DOHH2 (cell line): ENCODE measurements around the gene CARMIL1.

Experiments
- H3F3A ChIP-seq: fragments of 200-600 bp; sonication (generic), shearing (Covaris generic); 2 replicates; pipeline ENCODE4 v1.6.0; 2016; ENCODE audit warnings: antibody characterized with exemption, mild to moderate bottlenecking; ENCODE audit not compliant: control insufficient read depth, insufficient read depth
- H3K27ac ChIP-seq: fragments of 200-600 bp; sonication (generic); 2 replicates; pipeline ENCODE4 v1.5.1; 2014; ENCODE audit warnings: low read depth, mild to moderate bottlenecking, low read length, moderate library complexity
- H3K27me3 ChIP-seq: fragments of 200-600 bp; sonication (generic); 2 replicates; pipeline ENCODE4 v1.6.1; 2014; ENCODE audit warnings: mild to moderate bottlenecking, low read length, mixed read lengths; ENCODE audit not compliant: control insufficient read depth
- H3K36me3 ChIP-seq: fragments of 200-600 bp; sonication (generic); 2 replicates; pipeline ENCODE4 v1.6.1; 2014; ENCODE audit warnings: mild to moderate bottlenecking, low read length, moderate library complexity, mixed read lengths; ENCODE audit not compliant: control insufficient read depth
- H3K4me1 ChIP-seq: fragments of 200-600 bp; sonication (generic); 2 replicates; pipeline ENCODE4 v1.6.1; 2014; ENCODE audit warnings: mild to moderate bottlenecking, low read length, mixed read lengths; ENCODE audit not compliant: control insufficient read depth
- H3K4me2 ChIP-seq: fragments of 200-600 bp; sonication (generic); 2 replicates; pipeline ENCODE4 v1.6.0; 2014; ENCODE audit warnings: mild to moderate bottlenecking, low read length, moderate library complexity
- H3K4me3 ChIP-seq: fragments of 200-600 bp; sonication (generic); 2 replicates; pipeline ENCODE4 v1.5.1; 2014; ENCODE audit warnings: mild to moderate bottlenecking, low read length, mixed read lengths
- H3K79me2 ChIP-seq: fragments of 200-600 bp; sonication (generic); 2 replicates; pipeline ENCODE4 v1.6.1; 2014; ENCODE audit warnings: mild to moderate bottlenecking, low read length, mixed read lengths; ENCODE audit not compliant: control insufficient read depth
- H3K9me2 ChIP-seq: fragments of 200-600 bp; sonication (generic); replicated peaks from 2 replicates; pipeline ENCODE4 v1.6.1; 2014; ENCODE audit warnings: mild to moderate bottlenecking, low read length, mixed read lengths; ENCODE audit not compliant: control insufficient read depth
- H3K9me3 ChIP-seq: fragments of 200-600 bp; sonication (generic); 2 replicates; pipeline ENCODE4 v1.6.1; 2014; ENCODE audit warnings: antibody characterized with exemption, low read length, mixed read lengths; ENCODE audit not compliant: control insufficient read depth, insufficient read depth
- H4K20me1 ChIP-seq: fragments of 200-600 bp; sonication (generic); 2 replicates; pipeline ENCODE4 v1.6.0; 2014; ENCODE audit warnings: low read depth, mild to moderate bottlenecking, antibody characterized with exemption, low read length, moderate library complexity; ENCODE audit not compliant: control insufficient read depth, insufficient read depth
- EZH2phosphoT487 ChIP-seq: fragments of 200-600 bp; sonication (generic); IDR thresholded peaks from 2 replicates; pipeline ENCODE4 v1.6.1; 2017; ENCODE audit warnings: borderline replicate concordance, mild to moderate bottlenecking, antibody characterized with exemption, low read length, moderate library complexity, mixed read lengths
- TF ChIP-seq, protein P1 (sequence below): fragments of 200-600 bp; sonication (generic); IDR thresholded peaks from one replicate; pipeline ENCODE4 v1.5.1; 2014; ENCODE audit warnings: antibody characterized with exemption, mild to moderate bottlenecking, low read depth, low read length; ENCODE audit not compliant: poor library complexity, severe bottlenecking

Gene CARMIL1

DNA sequence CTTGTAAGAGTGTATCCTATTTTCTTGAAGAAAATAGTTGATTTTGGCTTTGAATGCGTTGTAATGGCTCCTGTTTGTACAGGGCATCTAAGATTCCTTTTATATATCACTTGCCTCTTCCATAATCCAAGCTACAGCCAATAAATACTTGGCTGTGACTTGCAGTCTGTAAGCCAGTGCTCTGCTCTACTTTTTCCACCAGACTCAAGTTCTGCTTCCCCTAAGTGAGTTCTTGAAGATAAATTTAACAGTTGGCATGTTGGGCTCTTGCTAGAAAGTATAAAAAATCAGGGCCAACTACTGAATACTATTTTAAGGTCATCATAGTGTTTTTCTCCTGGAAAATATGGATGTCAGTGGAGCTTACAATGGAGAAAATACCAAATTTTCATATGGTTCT, 336.3 kb downstream of the CARMIL1 start:
- H4K20me1 ChIP-seq = no peaks in the 10 kb centered on the region
- no peaks in the 10 kb centered on the region for H3K27me3 ChIP-seq
- H3K4me2 ChIP-seq = no peak overlapping the region
- TF ChIP-seq, protein P1, sequence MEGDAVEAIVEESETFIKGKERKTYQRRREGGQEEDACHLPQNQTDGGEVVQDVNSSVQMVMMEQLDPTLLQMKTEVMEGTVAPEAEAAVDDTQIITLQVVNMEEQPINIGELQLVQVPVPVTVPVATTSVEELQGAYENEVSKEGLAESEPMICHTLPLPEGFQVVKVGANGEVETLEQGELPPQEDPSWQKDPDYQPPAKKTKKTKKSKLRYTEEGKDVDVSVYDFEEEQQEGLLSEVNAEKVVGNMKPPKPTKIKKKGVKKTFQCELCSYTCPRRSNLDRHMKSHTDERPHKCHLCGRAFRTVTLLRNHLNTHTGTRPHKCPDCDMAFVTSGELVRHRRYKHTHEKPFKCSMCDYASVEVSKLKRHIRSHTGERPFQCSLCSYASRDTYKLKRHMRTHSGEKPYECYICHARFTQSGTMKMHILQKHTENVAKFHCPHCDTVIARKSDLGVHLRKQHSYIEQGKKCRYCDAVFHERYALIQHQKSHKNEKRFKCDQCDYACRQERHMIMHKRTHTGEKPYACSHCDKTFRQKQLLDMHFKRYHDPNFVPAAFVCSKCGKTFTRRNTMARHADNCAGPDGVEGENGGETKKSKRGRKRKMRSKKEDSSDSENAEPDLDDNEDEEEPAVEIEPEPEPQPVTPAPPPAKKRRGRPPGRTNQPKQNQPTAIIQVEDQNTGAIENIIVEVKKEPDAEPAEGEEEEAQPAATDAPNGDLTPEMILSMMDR = no peak
- TF ChIP-seq EZH2phosphoT487 = no peak
- H3K9me3 ChIP-seq = no peaks in the 10 kb centered on the region
- peaks cover 27% of the 10 kb centered on the region for H3K4me1 ChIP-seq
- no peaks in the 10 kb centered on the region for H3F3A ChIP-seq
- no peaks in the 10 kb centered on the region; the same call in 1 of the 2 replicates for H3K36me3 ChIP-seq
- no peaks in the 10 kb centered on the region for H3K9me2 ChIP-seq
- H3K79me2 ChIP-seq = no peaks in the 10 kb centered on the region
- no peak overlapping the region for H3K4me3 ChIP-seq
- no peak overlapping the region for H3K27ac ChIP-seq

DNA sequence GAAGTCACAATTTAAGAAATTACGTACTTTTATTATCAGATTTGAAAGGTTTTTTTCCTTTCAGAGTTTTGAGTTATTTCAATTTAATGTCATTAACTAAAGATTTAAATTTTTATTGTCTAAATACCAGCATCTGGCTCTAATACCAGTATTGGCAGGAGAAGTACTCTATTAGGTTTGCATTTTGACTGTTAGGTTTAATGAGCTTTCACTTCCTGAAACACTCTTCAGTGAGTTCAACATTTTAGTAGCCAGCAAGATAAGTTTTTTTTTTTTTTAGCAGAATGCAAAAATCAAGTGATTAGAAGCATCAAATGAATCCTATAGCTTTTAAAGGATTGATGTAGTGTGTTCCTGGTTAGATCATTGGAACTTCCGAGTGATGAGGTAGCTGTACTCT, 338.8 kb downstream of the CARMIL1 start:
- Histone ChIP-seq H4K20me1 (no peaks in the 10 kb centered on the region), H3K79me2 (no peaks in the 10 kb centered on the region), H3K9me3 (no peaks in the 10 kb centered on the region), H3K27me3 (no peaks in the 10 kb centered on the region), H3K4me2 (peak overlapping the region; percentile 14; the same call in 1 of the 2 replicates), H3K27ac (no peak overlapping the region), H3K4me3 (no peak overlapping the region), H3K9me2 (no peaks in the 10 kb centered on the region), H3K4me1 (peaks cover 22% of the 10 kb centered on the region), H3F3A (no peaks in the 10 kb centered on the region), H3K36me3 (no peaks in the 10 kb centered on the region)
- no peak for TF ChIP-seq EZH2phosphoT487
- TF ChIP-seq, protein P1 = no peak

DNA sequence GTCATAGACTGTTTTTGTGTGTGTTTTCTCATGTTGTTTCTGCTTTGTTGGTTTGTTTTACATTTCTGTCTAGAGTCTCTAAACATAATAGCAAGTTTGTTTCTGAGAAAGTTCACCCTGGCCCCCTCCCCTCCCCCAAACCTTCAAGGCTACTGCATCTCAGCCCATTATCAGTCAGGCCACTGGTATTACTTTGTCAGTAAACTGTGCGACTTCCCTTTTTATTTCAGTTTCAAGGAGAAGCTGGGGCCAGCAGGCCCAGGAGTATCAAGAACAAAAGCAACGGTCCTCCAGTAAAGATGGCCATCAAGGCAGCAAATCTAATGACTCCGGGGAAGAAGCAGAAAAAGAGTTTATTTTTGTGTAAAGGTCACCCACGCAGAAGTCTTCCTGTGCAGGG, 340.0 kb downstream of the CARMIL1 start:
- no peak overlapping the region for H3K4me3 ChIP-seq
- H3K27ac ChIP-seq = no peak overlapping the region
- TF ChIP-seq, protein P1 = no peak
- TF ChIP-seq EZH2phosphoT487 = no peak
- H4K20me1 ChIP-seq = no peaks in the 10 kb centered on the region
- no peaks in the 10 kb centered on the region for H3K9me2 ChIP-seq
- H3K4me2 ChIP-seq = no peak overlapping the region
- H3K4me1 ChIP-seq = peaks cover 22% of the 10 kb centered on the region
- no peaks in the 10 kb centered on the region for H3K79me2 ChIP-seq
- H3K27me3 ChIP-seq = no peaks in the 10 kb centered on the region
- H3K9me3 ChIP-seq = no peaks in the 10 kb centered on the region
- no peaks in the 10 kb centered on the region for H3F3A ChIP-seq
- no peaks in the 10 kb centered on the region for H3K36me3 ChIP-seq
